ENCODE measurements around the gene ALPK3.

GRCh38 chr15:84909029-84909428 lies 91.9 kb downstream of the ALPK3 start:
- no peak for TF ChIP-seq CTCF (IDR thresholded peaks at IDR 0.05)
- no peak for TF ChIP-seq POLR2AphosphoS5 (IDR thresholded peaks at IDR 0.05; ENCODE audit: insufficient read depth in 1 of 2, low read depth in 1 of 2)
